Measurements from ENCODE around the gene SGCA. TPM values are rescaled to one million over a fixed set of nuclear protein-coding genes. Genes with fewer than 3 reads are reported as not detected.
A peak's percentile ranks its signal among the peaks of the same experiment; 100 is the strongest.

Gene SGCA
- total and polyA plus RNA-seq, 2 of the 13 experiments (the other 11 are each of a cell fraction or from before 2014, with no cell fraction given): not detected

- TF ChIP-seq ZHX2 (IDR thresholded peaks at IDR 0.05; ENCODE audit: low read depth) (no peak), ZHX2 (CRISPR knock-in tag; IDR thresholded peaks at IDR 0.05; ENCODE audit: borderline replicate concordance) (no peak), KDM6A (CRISPR knock-in tag; IDR thresholded peaks at IDR 0.05; ENCODE audit: low read depth) (no peak), ZNF660 (CRISPR knock-in tag; IDR thresholded peaks at IDR 0.05; ENCODE audit: borderline replicate concordance, low read depth) (no peak), ZBTB2 (CRISPR knock-in tag; IDR thresholded peaks at IDR 0.05; ENCODE audit: low read depth) (peak; percentile 83), TARDBP (CRISPR knock-in tag; IDR thresholded peaks at IDR 0.05) (peak; percentile 61; the same call in 1 of the 2 replicates), ZNF576 (CRISPR knock-in tag; IDR thresholded peaks at IDR 0.05) (0 out of 2 replicates have a peak, but pooled peaks have one; percentile 54), ZBTB20 (CRISPR knock-in tag; IDR thresholded peaks at IDR 0.05; ENCODE audit: borderline replicate concordance, low read depth) (no peak), ZNF44 (CRISPR knock-in tag; IDR thresholded peaks at IDR 0.05) (no peak), MXD1 (CRISPR knock-in tag; IDR thresholded peaks at IDR 0.05) (peak; percentile 72), ZNF12 (CRISPR knock-in tag; IDR thresholded peaks at IDR 0.05) (no peak; the same call in 1 of the 2 replicates), DR1 (CRISPR knock-in tag; IDR thresholded peaks at IDR 0.05) (no peak; the same call in 1 of the 2 replicates), RNF2 (conservative IDR thresholded peaks at IDR 0.05; ENCODE audit: low read depth) (peak; percentile 78), NBN (conservative IDR thresholded peaks at IDR 0.05) (no peak), ZFP37 (CRISPR knock-in tag; IDR thresholded peaks at IDR 0.05; ENCODE audit: borderline replicate concordance) (no peak), RBM39 (IDR thresholded peaks at IDR 0.05; ENCODE audit: low read depth, low read length, poor library complexity, severe bottlenecking) (peak; percentile 81), ZNF569 (CRISPR knock-in tag; IDR thresholded peaks at IDR 0.05; ENCODE audit: borderline replicate concordance) (no peak), ZNF136 (CRISPR knock-in tag; IDR thresholded peaks at IDR 0.05; ENCODE audit: low read depth) (no peak), CHD2 (IDR thresholded peaks at IDR 0.05; ENCODE audit: low read depth, low read length) (no peak)
These were observed 16.1 kb upstream of the SGCA start (continued) for GRCh38 chr17:50149417-50150353.
